Activated naive CD4-positive, alpha-beta T cell treated with anti-CD3 and anti-CD28 coated beads for 36 hours (primary cell): ENCODE data around the gene TLR9. TPM values are rescaled to one million over a fixed set of nuclear protein-coding genes. Genes with fewer than 3 reads are reported as not detected.

ENCODE experiments used
- CTCF ChIA-PET: fragments of 350-600 bp; sonication (Branson Sonifier 250); formaldehyde crosslinking; loops from one replicate; lab custom pipeline; 2021; ENCODE audit warnings: antibody characterized with exemption; lab: Charles Lee
- DNase-seq: peaks from one replicate; pipeline ENCODE4 v3.0.0-alpha.2; 2020
- H3K27ac Mint-ChIP-seq: one replicate; pipeline ENCODE4 v1.8.0; 2021; ENCODE audit warnings: mild to moderate bottlenecking, mixed read lengths
- H3K27me3 Mint-ChIP-seq: one replicate; pipeline ENCODE4 v1.8.0; 2021; ENCODE audit warnings: low read depth, mixed read lengths
- H3K36me3 Mint-ChIP-seq: one replicate; pipeline ENCODE4 v1.8.0; 2021; ENCODE audit warnings: low read depth, mixed read lengths
- H3K4me1 Mint-ChIP-seq: one replicate; pipeline ENCODE4 v1.8.0; 2021; ENCODE audit warnings: low read depth, mixed read lengths
- H3K4me3 Mint-ChIP-seq: one replicate; pipeline ENCODE4 v1.8.0; 2021; ENCODE audit warnings: mild to moderate bottlenecking, moderate library complexity, mixed read lengths
- H3K9me3 Mint-ChIP-seq: one replicate; pipeline ENCODE4 v1.8.0; 2021; ENCODE audit warnings: mixed read lengths
- intact Hi-C: fragments of 100-400 bp; cut with micrococcal nuclease; formaldehyde crosslinking; loops from one replicate; pipeline ENCODE4 v1.15.1; 2023
- total RNA-seq, 2 experiments: library from RNA; stranded (reverse); gene quantifications; one replicate each; pipeline ENCODE4 v1.2.3, GENCODE V29; 2021

The TLR9 gene
- total RNA-seq, 2 experiments from 2014 or later, result 0.62 to 0.89 TPM

- DNase-seq, result peak; percentile 31
- H3K9me3 Mint-ChIP-seq, result peaks cover 11% of the 10 kb centered on the region
- peaks cover 64% of the 10 kb centered on the region for H3K36me3 Mint-ChIP-seq
- intact Hi-C loops, result no loop called here
- H3K27me3 Mint-ChIP-seq, result no peaks in the 10 kb centered on the region
- H3K4me1 Mint-ChIP-seq, result peaks cover 74% of the 10 kb centered on the region
- H3K4me3 Mint-ChIP-seq, result peak overlapping the region; percentile 79
- CTCF ChIA-PET, result interaction anchor here (0.5 to 10.5 kb wide), 5 partner anchors 15 to 92 kb away, joined by 3 to 49 read pairs (median 5); partner anchors contain the start of genes GLYCTK and WDR82
- peak overlapping the region; percentile 90 for H3K27ac Mint-ChIP-seq
Measured at GRCh38 chr3:52246728-52247408, 21.4 kb upstream of the TLR9 start.

- no peaks in the 10 kb centered on the region for H3K27me3 Mint-ChIP-seq
- peak overlapping the region; percentile 79 for H3K4me3 Mint-ChIP-seq
- peaks cover 61% of the 10 kb centered on the region for H3K36me3 Mint-ChIP-seq
- DNase-seq, result peak; percentile 31
- peak overlapping the region; percentile 90 for H3K27ac Mint-ChIP-seq
- CTCF ChIA-PET, result interaction anchor here (0.6 to 10.5 kb wide), 6 partner anchors 15 to 427 kb away, joined by 3 to 49 read pairs (median 4); partner anchors contain the start of gene WDR82
- peaks cover 11% of the 10 kb centered on the region for H3K9me3 Mint-ChIP-seq
- peaks cover 77% of the 10 kb centered on the region for H3K4me1 Mint-ChIP-seq
- intact Hi-C loops, result no loop called here
Measured at GRCh38 chr3:52246264-52246620, 20.8 kb upstream of the TLR9 start.

- peaks cover 63% of the 10 kb centered on the region for H3K36me3 Mint-ChIP-seq
- peaks cover 11% of the 10 kb centered on the region for H3K9me3 Mint-ChIP-seq
Measured at GRCh38 chr3:52245322-52246263, 20.1 kb upstream of the TLR9 start, which contains the start of gene PPM1M. TSS of gene PPM1M (plus strand) at chr3:52245759. CDS start at chr3:52245825, 66 bp downstream.

GRCh38 chr3:52243791-52244628 is 18.6 kb upstream of the TLR9 start:
- Mint-ChIP-seq H3K36me3 (peaks cover 64% of the 10 kb centered on the region), H3K9me3 (peaks cover 11% of the 10 kb centered on the region), H3K27me3 (no peaks in the 10 kb centered on the region), H3K4me1 (peaks cover 74% of the 10 kb centered on the region), H3K27ac (peak overlapping the region; percentile 85), H3K4me3 (peak overlapping the region; percentile 79)
- intact Hi-C loops, result loop anchor here (1.0 to 5.0 kb wide), 3 partner anchors 24 to 247 kb away; partner anchors contain the start of genes DUSP7 and RPL29
- CTCF ChIA-PET, result interaction anchor here (1.3 to 10.5 kb wide), 4 partner anchors 10 to 34 kb away, joined by 3 to 61 read pairs (median 26); partner anchors contain the start of gene WDR82
- peak; percentile 82 for DNase-seq

More at GRCh38 chr3:52245322-52246263, 20.1 kb upstream of the TLR9 start, which contains the start of gene PPM1M:
- H3K27me3 Mint-ChIP-seq, result no peaks in the 10 kb centered on the region
- intact Hi-C loops, result no loop called here
- H3K27ac Mint-ChIP-seq, result peak within 1 kb of the TSS; percentile 90
- peaks cover 81% of the 10 kb centered on the region for H3K4me1 Mint-ChIP-seq
- CTCF ChIA-PET, result interaction anchor here (0.6 to 10.5 kb wide), 6 partner anchors 14 to 428 kb away, joined by 3 to 49 read pairs (median 4); partner anchors contain the start of gene WDR82
- peak within 1 kb of the TSS; percentile 79 for H3K4me3 Mint-ChIP-seq
- peak; percentile 54 for DNase-seq

GRCh38 chr3:52242039-52242438 is 16.6 kb upstream of the TLR9 start:
- Mint-ChIP-seq H3K9me3 (peaks cover 11% of the 10 kb centered on the region), H3K27ac (peak overlapping the region; percentile 79), H3K4me3 (peak overlapping the region; percentile 13), H3K36me3 (peaks cover 51% of the 10 kb centered on the region), H3K27me3 (no peaks in the 10 kb centered on the region), H3K4me1 (peaks cover 68% of the 10 kb centered on the region)
- CTCF ChIA-PET, result interaction anchor here (1.7 to 4.1 kb wide), 3 partner anchors 17 to 36 kb away, joined by 4 to 61 read pairs (median 6); partner anchors contain the start of genes TLR9 and WDR82
- intact Hi-C loops, result loop anchor here (5.0 kb wide), 2 partner anchors 185 to 245 kb away; partner anchors contain the start of genes DUSP7 and RPL29
- no peak for DNase-seq

- H3K36me3 Mint-ChIP-seq, result peaks cover 43% of the 10 kb centered on the region
- intact Hi-C loops, result loop anchor here (1.0 to 5.0 kb wide), 6 partner anchors 12 to 244 kb away; partner anchors contain the start of genes DUSP7, RPL29 and WDR82
- CTCF ChIA-PET, result interaction anchor here (0.7 to 4.2 kb wide), 10 partner anchors 10 to 1630 kb away, joined by 3 to 61 read pairs (median 8); partner anchors contain the start of genes TLR9 and WDR82
- no peaks in the 10 kb centered on the region for H3K27me3 Mint-ChIP-seq
- peak overlapping the region; percentile 98 for H3K27ac Mint-ChIP-seq
- DNase-seq, result no peak
- peaks cover 11% of the 10 kb centered on the region for H3K9me3 Mint-ChIP-seq
- H3K4me1 Mint-ChIP-seq, result peaks cover 73% of the 10 kb centered on the region
- H3K4me3 Mint-ChIP-seq, result peak overlapping the region; percentile 92
Measured at GRCh38 chr3:52240886-52241370, 15.5 kb upstream of the TLR9 start.

- Mint-ChIP-seq H3K4me1 (peaks cover 79% of the 10 kb centered on the region), H3K27ac (peak overlapping the region; percentile 98), H3K36me3 (peaks cover 43% of the 10 kb centered on the region), H3K4me3 (peak overlapping the region; percentile 92), H3K9me3 (peaks cover 11% of the 10 kb centered on the region), H3K27me3 (no peaks in the 10 kb centered on the region)
- CTCF ChIA-PET, result interaction anchor here (0.9 to 4.2 kb wide), 13 partner anchors 9 to 98 kb away, joined by 3 to 61 read pairs (median 7); partner anchors contain the start of genes GLYCTK, TLR9 and WDR82
- peak; percentile 87 for DNase-seq
- intact Hi-C loops, result loop anchor here (1.0 to 5.0 kb wide), 5 partner anchors 13 to 243 kb away; partner anchors contain the start of genes DUSP7, RPL29 and WDR82
Measured at GRCh38 chr3:52240059-52240885, 14.8 kb upstream of the TLR9 start.

- DNase-seq, result peak; percentile 83
- intact Hi-C loops, result loop anchor here (1.0 kb wide), 1 partner anchor 41 kb away; the partner anchor contains the start of gene ALAS1
- no peaks in the 10 kb centered on the region for H3K27me3 Mint-ChIP-seq
- H3K9me3 Mint-ChIP-seq, result peaks cover 9% of the 10 kb centered on the region
- peak within 1 kb of the TSS; percentile 98 for H3K27ac Mint-ChIP-seq
- H3K4me3 Mint-ChIP-seq, result peak within 1 kb of the TSS; percentile 92
- H3K4me1 Mint-ChIP-seq, result peaks cover 75% of the 10 kb centered on the region
- H3K36me3 Mint-ChIP-seq, result peaks cover 43% of the 10 kb centered on the region
- CTCF ChIA-PET, result interaction anchor here (0.7 to 4.2 kb wide), 9 partner anchors 14 to 100 kb away, joined by 3 to 31 read pairs (median 6); partner anchors contain the start of gene WDR82
Measured at GRCh38 chr3:52238761-52239701, 13.6 kb upstream of the TLR9 start, which contains the start of gene TWF2. TSS of gene TWF2 (minus strand) at chr3:52239158. CDS start at chr3:52239016, 142 bp downstream.

- Mint-ChIP-seq H3K36me3 (peaks cover 40% of the 10 kb centered on the region), H3K9me3 (peaks cover 4% of the 10 kb centered on the region), H3K27ac (peak overlapping the region; percentile 83), H3K4me1 (peaks cover 73% of the 10 kb centered on the region), H3K27me3 (no peaks in the 10 kb centered on the region), H3K4me3 (peak overlapping the region; percentile 92)
- intact Hi-C loops, result no loop called here
- DNase-seq, result no peak
- CTCF ChIA-PET, result interaction anchor here (0.8 to 4.2 kb wide), 9 partner anchors 11 to 101 kb away, joined by 3 to 31 read pairs (median 5); partner anchors contain the start of genes TLR9 and WDR82
Measured at GRCh38 chr3:52238193-52238760, 12.8 kb upstream of the TLR9 start.
